Left hindlimb (tissue), 1 donor: ENCODE data around the gene ORM1.

Experiments
- DNase-seq: peaks from one replicate; pipeline ENCODE4 v3.0.0-alpha.2; 2018

Gene ORM1

DNA sequence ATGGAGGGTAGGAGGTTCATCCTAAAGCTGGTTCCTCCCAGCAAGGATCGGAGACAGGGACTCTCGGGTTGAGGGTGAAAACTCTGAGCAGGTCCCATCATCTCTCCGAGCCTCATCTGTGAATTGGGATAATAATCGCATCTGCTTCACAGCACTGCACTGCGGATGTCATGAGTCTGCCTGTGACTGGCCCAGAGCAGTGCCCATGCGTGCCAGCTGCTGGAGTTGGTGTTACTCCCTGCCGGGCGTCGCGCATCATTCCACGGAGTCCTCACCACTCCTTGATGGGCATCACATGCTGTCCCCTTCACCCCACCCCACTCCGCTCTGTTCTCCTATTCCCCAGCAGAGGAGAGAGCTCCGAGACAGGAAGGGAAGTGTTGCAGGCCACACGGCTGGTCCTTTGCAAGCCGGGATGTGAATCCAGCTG is 35.1 kb upstream of the ORM1 start:
- peak; percentile 31 for DNase-seq

DNA sequence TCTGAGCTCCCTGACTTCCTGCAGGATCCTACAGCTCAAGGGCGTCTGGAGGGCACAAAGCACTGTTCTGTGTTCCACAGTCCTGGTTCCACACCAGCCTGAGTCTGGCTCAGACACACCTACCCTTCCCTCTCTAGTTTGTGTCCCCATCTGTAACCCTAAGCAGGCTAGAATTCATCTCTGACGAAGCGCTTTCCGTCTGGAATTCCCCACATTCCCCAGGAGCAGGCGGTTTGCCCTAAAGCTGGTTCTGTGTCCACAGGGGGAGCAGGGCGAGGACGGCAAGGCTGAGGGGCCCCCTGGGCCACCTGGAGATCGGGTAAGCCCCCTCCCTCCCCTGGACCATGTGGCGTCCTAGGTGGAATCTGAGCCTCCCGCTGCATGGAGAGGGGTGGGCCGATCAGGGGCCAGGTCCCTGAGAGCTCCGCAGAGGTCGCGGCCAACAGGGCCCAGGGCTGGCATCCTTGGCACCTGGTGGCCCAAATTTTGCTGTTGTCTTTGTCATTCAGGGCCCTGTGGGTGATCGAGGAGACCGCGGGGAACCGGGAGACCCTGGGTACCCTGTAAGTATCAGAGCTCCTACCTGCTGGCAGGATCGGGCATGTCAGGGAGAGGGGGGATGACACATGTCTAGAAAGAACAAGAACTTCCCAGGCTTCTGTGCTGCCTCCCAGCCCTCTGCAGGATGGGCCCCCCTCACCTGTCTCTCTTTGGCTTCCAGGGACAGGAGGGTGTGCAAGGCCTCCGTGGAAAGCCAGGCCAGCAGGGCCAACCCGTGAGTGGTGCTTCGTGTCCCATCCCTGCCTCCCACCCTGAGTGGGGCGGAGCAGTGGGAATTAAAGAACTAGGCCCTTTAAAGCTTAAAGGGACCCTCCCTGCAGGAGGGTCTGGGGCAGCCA is 34.5 kb upstream of the ORM1 start:
- peak; percentile 34 for DNase-seq

DNA sequence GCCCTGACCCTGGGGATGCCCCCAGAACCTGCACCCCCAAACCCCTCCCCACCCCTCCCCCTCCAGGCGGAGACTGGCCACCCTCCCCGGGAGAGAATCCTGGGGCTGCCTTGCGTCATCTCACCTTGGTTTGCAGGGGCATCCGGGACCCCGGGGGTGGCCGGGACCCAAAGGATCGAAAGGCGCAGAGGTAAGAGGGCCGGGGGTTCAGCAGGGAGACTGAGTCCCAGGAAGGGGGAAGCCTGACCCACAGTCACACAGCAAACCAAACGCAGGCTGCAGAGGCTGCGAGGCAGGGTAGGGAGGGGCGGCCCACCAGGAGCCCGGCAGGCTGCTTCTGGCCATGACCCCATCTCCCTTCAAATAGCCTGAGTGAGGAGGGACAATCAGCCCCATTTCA is 33.8 kb upstream of the ORM1 start:
- peak; percentile 26 for DNase-seq

DNA sequence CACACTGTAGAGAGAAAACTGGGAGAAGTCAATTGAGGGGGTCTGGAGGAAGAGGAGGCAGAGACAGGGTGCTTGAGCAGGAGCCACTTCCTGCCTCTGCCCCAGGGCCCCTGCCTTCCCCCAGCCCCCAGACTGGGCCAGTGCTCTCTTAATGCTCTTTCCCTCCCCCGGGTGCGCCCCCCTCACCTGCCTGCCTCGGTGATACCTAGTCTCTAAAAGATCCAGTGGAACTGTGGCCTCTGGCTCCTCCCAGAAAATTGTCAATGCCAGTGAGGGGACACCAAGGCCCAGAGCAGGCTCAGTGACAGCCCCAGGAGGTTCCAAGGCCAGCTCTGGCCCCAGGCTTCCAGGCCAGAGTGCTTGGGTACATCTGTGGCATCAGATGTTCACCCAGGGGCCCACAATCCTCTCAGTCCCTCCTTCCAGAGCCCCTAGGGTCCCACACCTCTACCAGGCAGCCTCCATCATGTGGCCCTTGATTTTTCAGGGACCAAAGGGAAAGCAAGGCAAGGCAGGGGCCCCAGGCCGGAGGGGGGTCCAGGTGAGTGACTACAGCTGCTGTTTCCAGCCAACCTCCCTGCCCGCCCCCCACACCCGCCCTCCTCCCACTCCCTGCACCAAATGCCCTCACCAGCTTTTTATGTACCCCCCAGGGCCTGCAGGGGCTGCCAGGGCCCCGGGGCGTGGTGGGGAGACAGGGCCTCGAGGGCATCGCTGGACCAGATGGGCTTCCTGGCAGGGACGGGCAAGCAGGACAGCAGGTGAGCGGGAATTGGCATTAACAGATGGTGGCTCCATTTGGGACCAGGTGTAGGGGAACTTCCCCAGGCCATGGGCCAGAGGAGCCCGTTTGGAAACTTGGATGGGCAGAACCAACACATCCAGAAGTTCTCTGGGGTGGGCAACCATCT is 33.1 kb upstream of the ORM1 start:
- DNase-seq = peak; percentile 35

DNA sequence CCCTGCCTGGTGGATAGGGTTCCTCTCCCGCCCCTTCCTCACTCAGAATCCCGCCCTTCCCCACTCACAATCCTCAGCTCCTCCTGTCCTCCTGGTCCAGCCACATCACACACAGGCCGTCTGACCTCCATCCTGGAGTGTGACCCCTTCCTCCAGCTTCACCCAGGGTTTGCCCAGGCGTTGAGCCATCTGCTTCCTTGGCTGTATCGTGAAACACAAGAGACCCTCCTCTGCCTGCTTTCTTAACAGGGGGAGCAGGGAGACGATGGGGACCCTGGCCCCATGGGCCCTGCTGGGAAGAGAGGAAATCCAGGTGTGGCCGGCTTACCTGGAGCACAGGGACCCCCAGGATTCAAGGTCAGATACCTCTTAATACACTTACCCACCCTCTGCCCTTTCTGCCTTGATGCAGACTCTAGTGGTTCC is 32.3 kb upstream of the ORM1 start:
- DNase-seq = no peak

DNA sequence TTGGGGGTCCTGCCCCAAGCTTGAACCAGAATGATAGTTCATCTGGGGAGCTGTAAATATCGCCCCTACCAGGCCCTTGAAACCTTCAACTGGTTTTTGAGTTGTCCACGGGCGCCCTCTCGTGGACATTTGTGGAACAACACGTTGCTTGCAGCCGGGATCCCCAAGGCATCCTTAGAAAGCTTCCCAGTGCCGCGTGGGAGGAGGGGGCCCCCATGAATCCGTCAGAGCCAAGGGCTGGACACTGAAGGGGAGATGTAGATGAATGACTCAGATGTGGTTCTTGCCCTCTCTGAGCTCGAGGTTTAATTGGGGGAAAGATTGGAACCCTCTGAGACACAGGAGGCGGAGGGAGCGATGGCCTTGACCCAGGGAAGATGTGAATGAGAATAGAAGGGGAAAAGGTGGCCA is 31.8 kb upstream of the ORM1 start:
- peak; percentile 83 for DNase-seq

DNA sequence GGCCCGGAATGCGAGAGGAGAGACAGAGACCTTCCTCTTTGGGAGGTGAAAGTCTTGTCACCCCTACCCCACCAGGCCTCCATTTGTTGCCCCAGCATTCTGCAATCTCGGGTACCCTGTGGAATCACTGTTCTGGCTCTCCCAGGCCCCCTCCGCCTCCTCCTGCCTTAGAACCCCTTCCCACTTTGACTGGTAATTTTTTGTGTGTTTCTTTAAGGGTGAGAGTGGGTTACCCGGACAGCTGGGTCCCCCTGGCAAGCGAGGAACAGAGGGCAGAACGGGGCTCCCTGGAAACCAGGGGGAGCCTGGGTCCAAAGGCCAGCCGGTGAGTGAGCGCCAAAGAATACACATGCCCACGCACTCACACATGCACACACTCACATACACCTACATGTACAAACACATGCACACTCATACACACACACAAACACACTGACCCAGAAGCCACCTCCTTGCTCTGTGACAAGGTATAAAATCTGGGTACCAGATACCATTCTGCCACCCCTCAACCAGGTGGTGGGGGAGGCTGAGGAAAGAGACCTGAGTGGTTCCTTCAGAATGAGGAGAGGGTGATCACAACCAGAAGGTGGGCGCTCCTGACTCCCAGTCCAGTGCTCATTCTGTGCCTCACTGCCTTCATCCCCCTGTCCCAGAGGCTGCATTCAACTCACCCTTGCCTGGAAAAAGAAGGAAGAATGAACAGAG is 30.9 kb upstream of the ORM1 start:
- no peak for DNase-seq

DNA sequence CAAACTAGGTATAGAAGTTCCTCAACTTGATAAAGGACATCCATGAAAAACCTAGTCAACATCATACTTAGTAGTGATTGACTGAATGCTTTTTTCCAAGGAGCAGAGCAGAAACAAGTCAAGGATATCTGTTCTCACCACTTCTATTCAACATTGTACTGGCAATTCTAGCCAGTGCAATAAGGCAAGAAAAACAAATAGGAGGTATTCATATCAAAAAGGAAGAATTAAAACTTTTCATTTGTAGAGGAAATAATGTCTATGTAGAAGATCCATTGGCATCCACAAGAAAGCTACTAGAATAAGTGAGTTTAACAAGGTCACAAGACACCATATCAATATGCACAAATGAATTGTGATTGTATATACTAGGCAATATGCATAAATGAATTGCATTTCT is 28.2 kb upstream of the ORM1 start:
- DNase-seq = no peak

DNA sequence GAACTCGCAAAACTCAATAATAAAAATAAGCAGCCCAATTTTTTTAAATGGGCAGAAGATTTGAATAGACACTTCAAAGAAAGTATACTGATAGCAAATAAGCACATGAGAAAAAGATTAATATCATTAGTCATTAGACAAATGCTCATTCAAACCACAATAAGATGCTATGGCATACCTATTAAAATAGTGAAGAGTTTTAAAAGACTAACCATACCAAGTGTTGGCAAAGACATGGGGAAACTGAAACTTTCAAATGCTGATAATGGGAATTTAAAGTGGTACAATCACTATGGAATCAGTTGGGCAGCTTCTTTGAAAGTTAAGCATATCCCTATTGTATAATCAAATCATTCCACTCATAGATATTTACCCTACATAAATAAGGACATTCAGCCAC is 26.6 kb upstream of the ORM1 start:
- DNase-seq = no peak

DNA sequence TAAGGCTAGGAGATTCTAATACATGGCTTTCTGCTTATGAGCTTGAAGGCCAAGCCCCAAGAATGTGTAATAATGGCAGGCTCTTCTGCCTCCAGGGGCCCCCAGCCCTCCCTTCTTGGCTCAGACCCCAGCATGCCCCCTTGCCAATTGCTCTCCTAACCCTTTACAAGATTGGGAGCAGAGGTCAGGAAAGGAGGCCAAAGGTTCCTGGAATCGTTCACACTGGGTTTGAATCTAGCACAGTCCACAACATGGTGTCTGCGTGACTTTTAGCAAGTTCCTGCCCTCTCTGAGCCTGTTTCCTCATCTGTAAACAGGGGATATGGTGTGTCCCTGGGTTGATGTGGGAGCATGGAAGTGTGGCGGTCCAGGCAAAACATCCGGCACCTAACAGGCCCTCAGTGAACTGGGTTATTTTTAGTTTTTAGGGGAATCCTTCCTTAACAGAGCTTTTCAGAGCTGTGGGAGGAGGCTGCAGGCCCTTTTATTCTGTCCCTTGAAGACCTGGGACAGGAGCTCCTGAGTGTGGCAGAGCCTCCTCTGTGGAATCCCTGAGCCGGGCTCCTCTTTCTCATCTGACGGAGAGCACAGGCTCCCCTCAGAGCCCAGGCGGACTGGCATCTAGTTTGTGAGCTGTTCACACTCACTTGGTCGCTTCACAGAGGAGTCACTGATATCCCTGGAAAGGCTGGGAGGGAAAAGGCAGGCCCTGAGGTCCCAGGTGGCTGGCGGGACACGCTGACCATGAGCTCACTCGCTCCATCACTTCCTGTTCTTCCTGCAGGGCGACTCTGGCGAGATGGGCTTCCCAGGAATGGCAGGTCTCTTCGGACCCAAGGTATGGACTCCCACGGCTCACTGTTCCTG is 23.4 kb upstream of the ORM1 start:
- no peak for DNase-seq

DNA sequence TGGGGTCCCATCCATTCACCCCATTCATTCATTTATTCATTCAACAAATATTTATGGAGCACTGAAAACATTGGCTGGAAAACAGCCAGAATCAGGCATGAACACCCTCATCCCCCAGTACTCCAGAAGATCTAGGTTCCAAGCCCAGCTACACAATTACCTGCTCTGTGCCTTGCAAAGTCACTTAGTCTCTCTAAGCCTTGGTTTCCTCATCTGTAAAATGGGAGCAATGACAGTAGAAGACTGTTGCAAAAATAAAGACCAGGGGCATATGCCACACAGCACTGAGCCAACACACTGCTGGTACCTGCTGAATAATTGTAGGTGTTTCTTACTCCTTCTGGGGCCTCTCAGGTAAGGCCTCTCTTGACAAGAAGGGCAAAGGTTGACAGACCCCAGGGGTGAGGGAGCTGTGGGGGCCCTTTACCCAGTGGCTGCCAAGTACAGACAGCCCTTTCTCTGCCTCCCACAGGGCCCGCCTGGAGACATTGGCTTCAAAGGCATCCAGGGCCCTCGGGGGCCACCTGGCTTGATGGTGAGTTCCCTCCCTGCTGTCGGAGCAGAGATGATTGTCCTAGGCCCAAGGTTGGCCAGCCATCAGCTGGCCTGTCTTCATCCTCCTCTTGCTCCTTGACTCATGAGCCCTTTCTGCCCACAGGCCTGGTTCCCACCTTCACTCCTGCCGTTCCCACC is 22.6 kb upstream of the ORM1 start:
- no peak for DNase-seq

DNA sequence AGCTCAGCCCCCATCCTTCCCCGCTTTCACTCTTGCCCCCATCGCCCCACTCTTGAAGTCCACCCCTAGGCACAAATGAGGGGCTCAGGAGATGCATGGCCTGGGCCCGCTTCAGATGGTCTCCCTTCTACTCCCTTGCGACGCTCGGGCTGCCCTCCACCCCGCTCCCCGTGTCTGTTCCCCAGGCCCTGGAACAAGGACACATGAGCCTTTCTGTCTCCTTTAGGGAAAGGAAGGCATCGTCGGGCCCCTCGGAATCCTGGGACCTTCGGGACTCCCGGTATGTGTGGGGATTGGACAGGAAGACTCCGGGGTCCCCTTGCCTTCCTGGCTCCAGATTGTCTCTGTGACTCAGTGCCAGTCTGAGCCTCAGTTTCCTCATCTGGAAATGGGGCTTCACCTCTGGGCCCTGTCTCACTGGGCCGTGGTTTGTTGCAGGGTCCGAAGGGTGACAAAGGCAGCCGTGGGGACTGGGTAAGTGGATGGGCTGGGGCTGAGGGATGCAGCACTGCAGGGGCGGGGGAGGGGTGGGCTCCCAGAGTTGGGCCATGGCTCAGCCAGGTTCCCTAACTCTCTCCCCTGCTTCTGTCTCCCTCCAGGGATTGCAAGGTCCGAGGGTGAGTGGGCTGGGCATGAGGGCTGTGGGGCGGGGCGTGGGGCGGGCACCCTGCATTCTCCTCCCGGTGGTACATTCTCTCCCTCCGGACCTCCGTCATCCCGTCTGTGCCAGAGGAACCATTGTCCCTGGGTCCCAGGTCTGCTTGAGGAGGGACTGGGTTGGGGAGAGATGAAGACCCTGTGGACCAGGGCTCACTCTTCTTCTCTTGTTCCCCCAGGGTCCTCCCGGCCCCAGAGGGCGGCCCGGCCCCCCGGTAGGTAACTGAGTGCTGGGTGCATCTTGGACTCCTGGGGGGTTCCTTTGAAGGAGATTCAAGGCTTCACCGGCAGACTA is 21.8 kb upstream of the ORM1 start:
- peak; percentile 33 for DNase-seq

DNA sequence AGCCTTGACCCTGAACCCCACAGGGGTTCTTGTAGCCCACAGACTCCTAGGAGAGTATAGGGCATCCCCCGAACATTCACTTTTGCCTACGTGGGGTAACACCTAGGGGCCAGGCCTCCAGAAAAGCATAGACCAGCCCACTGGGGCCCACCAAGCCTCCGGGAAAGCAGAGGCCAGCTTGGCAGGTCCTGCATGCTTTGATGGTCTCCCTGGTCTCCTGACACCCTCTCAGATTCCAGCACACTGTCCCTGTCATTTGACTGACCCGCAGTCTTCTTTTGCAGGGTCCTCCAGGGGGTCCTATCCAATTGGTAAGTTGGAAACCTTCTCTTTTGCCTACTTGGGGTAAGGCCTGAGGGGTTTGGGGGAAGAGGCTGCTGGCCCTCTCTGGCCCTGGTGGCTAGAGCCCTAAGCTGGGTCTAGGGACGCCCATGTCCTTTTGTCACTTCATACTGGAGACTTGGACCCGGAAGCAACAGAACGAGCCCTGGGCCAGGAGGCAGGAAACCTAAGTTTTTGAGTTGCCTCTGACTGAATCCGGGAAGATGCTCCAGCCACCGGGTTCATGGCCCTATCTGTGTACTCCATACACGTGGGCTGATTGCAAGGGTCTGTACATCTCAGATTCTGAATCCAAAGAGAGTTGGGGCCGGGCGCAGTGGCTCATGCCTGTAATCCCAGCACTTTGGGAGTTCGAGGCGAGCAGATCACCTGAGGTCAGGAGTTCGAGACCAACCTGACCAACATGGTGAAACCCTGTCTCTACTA is 20.9 kb upstream of the ORM1 start:
- DNase-seq = peak; percentile 27

DNA sequence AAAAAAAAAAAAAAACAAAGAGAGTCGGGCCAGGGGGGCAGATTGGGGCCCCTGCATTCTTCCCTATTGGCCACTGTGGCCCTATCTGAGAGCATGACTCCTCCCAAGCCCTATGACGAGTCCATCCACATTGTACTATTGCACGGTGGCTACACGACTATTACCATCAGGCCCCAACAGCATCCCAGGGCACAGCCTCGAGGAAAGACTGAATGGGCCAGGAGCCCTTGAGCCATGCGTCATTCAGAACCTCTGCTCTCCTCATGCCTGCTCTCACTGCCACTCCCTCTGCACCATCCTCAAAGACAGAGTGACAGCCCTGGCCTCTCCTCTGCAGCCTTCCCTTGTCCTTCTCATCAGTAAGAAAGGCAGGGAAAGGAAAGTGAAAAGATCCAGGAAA is 20.2 kb upstream of the ORM1 start:
- no peak for DNase-seq

DNA sequence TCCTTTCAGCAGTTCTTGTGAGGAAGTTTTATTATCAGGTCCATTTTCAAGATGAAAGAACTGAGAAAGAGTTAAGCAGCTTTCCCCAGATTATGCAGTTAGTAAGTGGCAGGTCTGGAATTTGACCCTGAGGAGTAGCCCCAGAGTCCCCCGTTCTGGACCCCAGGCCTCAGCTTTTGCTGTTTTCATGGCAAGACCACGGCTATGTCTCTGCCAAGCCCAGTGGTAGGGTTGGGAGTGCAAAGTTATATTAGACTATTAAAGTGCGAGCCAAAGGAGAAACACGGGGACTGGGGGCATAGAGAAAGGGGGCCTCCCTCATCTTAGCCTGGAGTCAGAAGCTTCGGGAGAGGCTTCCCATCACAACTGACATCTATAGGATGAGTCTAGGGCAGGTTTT is 19.3 kb upstream of the ORM1 start:
- DNase-seq = peak; percentile 24

DNA sequence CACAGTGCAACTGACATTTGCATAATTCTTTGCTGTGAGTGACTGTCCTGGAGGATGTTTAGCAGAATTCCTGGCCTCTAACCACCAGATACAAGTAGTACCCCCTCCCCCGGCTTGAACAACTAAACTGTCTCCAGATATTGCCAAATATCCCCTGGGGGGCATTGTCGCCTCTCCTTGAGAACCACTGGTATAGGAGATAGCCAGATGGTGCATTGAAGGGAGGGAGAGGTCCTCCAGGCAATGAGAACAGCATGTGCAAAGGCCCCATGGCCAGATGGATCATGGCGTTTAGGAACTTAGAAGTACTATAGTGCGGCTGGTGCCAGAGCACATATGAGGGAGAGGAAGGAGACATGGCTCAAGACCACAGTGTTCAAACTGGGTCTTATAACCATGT is 18.9 kb upstream of the ORM1 start:
- DNase-seq = no peak

DNA sequence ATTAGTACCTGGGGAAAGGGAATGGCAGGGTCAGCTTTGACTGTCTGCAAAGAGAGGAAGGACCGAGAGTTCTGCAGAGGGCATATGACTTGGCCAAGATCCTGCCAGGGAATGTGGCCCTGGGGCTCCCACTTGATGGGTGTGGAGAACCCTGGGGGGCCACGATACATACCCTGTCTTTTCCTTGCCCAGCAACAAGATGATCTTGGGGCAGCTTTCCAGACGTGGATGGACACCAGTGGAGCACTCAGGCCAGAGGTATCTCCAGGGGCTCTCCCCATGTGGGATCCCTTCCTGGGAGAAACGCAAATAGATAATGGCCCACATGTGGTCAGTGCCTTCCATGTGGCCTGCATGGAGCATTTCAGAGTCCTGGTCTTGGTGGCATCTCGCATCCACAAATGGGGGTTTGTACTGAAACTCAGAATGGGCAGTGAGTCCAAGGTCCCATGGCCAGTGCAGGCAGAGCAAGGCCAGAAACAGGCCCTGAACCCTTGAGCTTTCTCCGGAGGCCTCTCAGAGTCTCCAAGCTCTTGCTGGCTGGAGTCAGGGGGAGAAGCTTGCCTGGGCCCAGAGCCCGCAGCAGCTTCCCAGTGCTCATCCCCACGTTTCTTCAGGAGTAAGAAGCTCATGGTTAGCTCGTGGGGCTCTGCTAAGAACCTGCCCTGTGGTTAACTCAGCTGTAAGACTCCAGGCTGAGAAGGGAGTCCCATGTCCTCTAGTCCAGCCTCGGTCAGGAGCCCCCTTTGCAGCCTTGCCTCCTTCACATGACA is 18.3 kb upstream of the ORM1 start:
- DNase-seq = peak; percentile 28

DNA sequence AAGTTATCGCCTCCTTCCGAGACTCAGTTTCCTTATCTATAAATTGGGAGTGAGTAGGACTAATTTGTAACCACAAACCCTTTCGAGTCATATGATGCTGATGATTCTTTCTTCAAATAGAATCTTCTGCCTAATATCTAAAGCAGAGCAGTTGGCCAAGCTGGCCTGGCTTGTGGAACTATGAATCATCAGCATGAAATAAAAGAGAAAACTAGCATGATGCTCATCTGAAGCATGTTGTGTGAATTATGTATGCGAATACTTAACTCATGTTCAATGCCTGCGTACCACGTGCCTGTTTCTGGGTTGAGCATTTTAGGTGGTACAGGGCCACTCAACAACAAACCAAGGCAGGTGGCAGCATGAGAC is 15.0 kb upstream of the ORM1 start:
- no peak for DNase-seq
